HCT116 (cell line): ENCODE results near the gene DENND1A. TPM values are rescaled to one million over a fixed set of nuclear protein-coding genes. Genes with fewer than 3 reads are reported as not detected.

Experiments used
- ATAC-seq: fragments of 200-7000 bp; cut with Tn5 transposase; 2 replicates; pipeline ENCODE4 v1.9.1; 2020; ENCODE audit warnings: mild to moderate bottlenecking, moderate library complexity
- BruUV-seq: library from RNA; stranded (reverse); fragments of 400-500 nt; replicated peaks from 2 replicates; lab custom pipeline; 2021; lab: Mats Ljungman, UMichigan
- CTCF ChIA-PET: fragments of 300-600 bp; sonication (Branson Sonifier 250); formaldehyde crosslinking; loops from one replicate; lab custom pipeline; 2021; ENCODE audit warnings: antibody characterized with exemption; lab: Charles Lee
- POLR2A ChIA-PET: fragments of 300-600, 350-600 bp; sonication (Branson Sonifier 250); formaldehyde crosslinking; loops from one replicate; lab custom pipeline; 2021; ENCODE audit warnings: antibody characterized with exemption; lab: Charles Lee
- RAD21 ChIA-PET, 2 experiments: fragments of 300-600 bp; sonication (Branson Sonifier 250); formaldehyde crosslinking; loops; one replicate each; lab custom pipeline; 2023; ENCODE audit warnings: low total read pairs in 2 of 2; ENCODE audit not compliant: uncharacterized antibody in 2 of 2, unreplicated experiment in 2 of 2, low non-redundant PET in 1 of 2; lab: Charles Lee
- DNase-seq: peaks from one replicate; pipeline ENCODE4 v3.0.0-alpha.2; 2010; ENCODE audit warnings: low read depth, low spot score
- H2AFZ ChIP-seq: fragments of 200-600 bp; shearing (Covaris generic), sonication (generic); 2 replicates; pipeline ENCODE4 v1.6.1; 2017; ENCODE audit warnings: low read depth, mixed run types, mixed read lengths, antibody characterized with exemption, low read length; ENCODE audit not compliant: poor library complexity, severe bottlenecking
- H3K27ac ChIP-seq: 2 replicates; pipeline ENCODE4 v1.5.1; 2012; ENCODE audit warnings: low read depth, low read length
- H3K27me3 ChIP-seq: fragments of 200-600 bp; sonication (generic); 2 replicates; pipeline ENCODE4 v1.6.1; 2016; ENCODE audit warnings: mixed run types, low read length, mixed read lengths; ENCODE audit not compliant: insufficient read depth
- H3K36me3 ChIP-seq, 2 experiments: fragments of 200-500 bp in 1 of 2; fragments of 200-600 bp in 1 of 2; sonication (Bioruptor generic) in 1 of 2; sonication (generic) in 1 of 2; 2 replicates each; pipeline versions ENCODE4 v1.5.1 to v1.6.1; 2014 to 2016; ENCODE audit warnings: low read length in 2 of 2, inconsistent platforms in 1 of 2, mixed read lengths in 1 of 2, mixed run types in 1 of 2; ENCODE audit not compliant: insufficient read depth in 2 of 2, control insufficient read depth in 1 of 2
- H3K4me1 ChIP-seq, 2 experiments: fragments of 200-600 bp in 1 of 2; sonication (generic) in 1 of 2; 2 replicates each; pipeline versions ENCODE4 v1.5.1 to v1.6.1; 2012 to 2017; ENCODE audit warnings: low read length in 2 of 2, inconsistent platforms in 1 of 2, mild to moderate bottlenecking in 1 of 2, mixed read lengths in 1 of 2, mixed run types in 1 of 2, moderate library complexity in 1 of 2; ENCODE audit not compliant: insufficient read depth in 2 of 2, control insufficient read depth in 1 of 2
- H3K4me2 ChIP-seq: fragments of 200-600 bp; sonication (generic); 2 replicates; pipeline ENCODE4 v1.6.1; 2017; ENCODE audit warnings: mixed run types, low read length, mixed read lengths
- H3K4me3 ChIP-seq, 2 experiments: fragments of 200-600 bp in 1 of 2; sonication (generic) in 1 of 2; replicated peaks in 1 of 2; 2 replicates each; pipeline ENCODE4 v1.5.1; 2011 to 2016; ENCODE audit warnings: low read length in 2 of 2, control low read depth in 1 of 2, low read depth in 1 of 2, mild to moderate bottlenecking in 1 of 2, mixed read lengths in 1 of 2, mixed run types in 1 of 2
- H3K79me2 ChIP-seq: fragments of 200-600 bp; sonication (generic); 2 replicates; pipeline ENCODE4 v1.6.1; 2017; ENCODE audit warnings: mild to moderate bottlenecking, mixed run types, low read length, moderate library complexity, mixed read lengths; ENCODE audit not compliant: insufficient read depth
- H3K9ac ChIP-seq: fragments of 200-600 bp; sonication (generic); 2 replicates; pipeline ENCODE4 v1.6.1; 2016; ENCODE audit warnings: low read length, mixed read lengths
- H3K9me2 ChIP-seq: fragments of 200-600 bp; sonication (generic), shearing (Covaris generic); 2 replicates; pipeline ENCODE4 v1.6.1; 2017; ENCODE audit warnings: mixed run types, mild to moderate bottlenecking, moderate library complexity; ENCODE audit not compliant: insufficient read depth
- H3K9me3 ChIP-seq, 2 experiments: fragments of 200-500 bp in 1 of 2; fragments of 200-600 bp in 1 of 2; sonication (Bioruptor generic) in 1 of 2; sonication (generic) in 1 of 2; 2 replicates each; pipeline ENCODE4 v1.6.1; 2014 to 2017; ENCODE audit warnings: low read length in 2 of 2, mixed read lengths in 2 of 2, inconsistent platforms in 1 of 2, low read depth in 1 of 2, mild to moderate bottlenecking in 1 of 2, mixed run types in 1 of 2, moderate library complexity in 1 of 2; ENCODE audit not compliant: control insufficient read depth in 1 of 2, insufficient read depth in 1 of 2
- H4K20me1 ChIP-seq: fragments of 200-600 bp; sonication (generic), shearing (Covaris generic); 2 replicates; pipeline ENCODE4 v1.6.1; 2017; ENCODE audit warnings: mixed run types, mild to moderate bottlenecking, moderate library complexity; ENCODE audit not compliant: insufficient read depth
- CBX3 ChIP-seq: IDR thresholded peaks from 2 replicates; pipeline ENCODE4 v1.6.1; 2012; ENCODE audit warnings: low read depth
- EZH2 ChIP-seq: fragments of 200-600 bp; sonication (generic); IDR thresholded peaks from 2 replicates; pipeline ENCODE4 v1.6.1; 2017; ENCODE audit warnings: antibody characterized with exemption, mixed run types
- RAD21 ChIP-seq: IDR thresholded peaks from 2 replicates; pipeline ENCODE4 v1.6.1; 2012; ENCODE audit warnings: low read depth, mild to moderate bottlenecking
- REST ChIP-seq: IDR thresholded peaks from 2 replicates; pipeline ENCODE4 v1.6.1; 2012; ENCODE audit warnings: low read depth
- SIN3A ChIP-seq: IDR thresholded peaks from 2 replicates; pipeline ENCODE4 v1.6.1; 2012; ENCODE audit warnings: low read depth
- TCF7L2 ChIP-seq: IDR thresholded peaks from 2 replicates; pipeline ENCODE4 v1.7.0; 2011; ENCODE audit warnings: borderline replicate concordance, inconsistent platforms; ENCODE audit not compliant: insufficient read depth, insufficient read length; ENCODE audit errors: extremely low read depth
- intact Hi-C: fragments of 100-400 bp; cut with micrococcal nuclease; formaldehyde crosslinking; loops from 2 replicates; pipeline ENCODE4 v1.10.0; 2022
- total RNA-seq: library from RNA; stranded (reverse); gene quantifications from one replicate; pipeline ENCODE4 v1.2.1, GENCODE V29; 2021; ENCODE audit not compliant: unreplicated experiment

DENND1A gene
- total RNA-seq, 1 experiment from 2014 or later: 33.0 TPM

- no TSS peak for BruUV-seq
- RAD21 ChIA-PET: no interaction called here
Measured at GRCh38 chr9:123651871-123652270, 278.1 kb downstream of the DENND1A start.

More at GRCh38 chr9:123651871-123652270, 278.1 kb downstream of the DENND1A start:
- TF ChIP-seq EZH2 (no peak), SIN3A (no peak), RAD21 (no peak), REST (no peak), TCF7L2 (no peak), CBX3 (no peak)
- Histone ChIP-seq H3K36me3 (no peaks in the 10 kb centered on the region), H3K9me2 (no peaks in the 10 kb centered on the region), H3K27ac (no peak overlapping the region), H3K9ac (no peak overlapping the region), H3K4me3 (no peak overlapping the region), H3K79me2 (no peaks in the 10 kb centered on the region), H3K4me2 (no peak overlapping the region), H3K9me3 (no peaks in the 10 kb centered on the region), H3K4me1 (no peaks in the 10 kb centered on the region), H2AFZ (no peak overlapping the region), H4K20me1 (no peaks in the 10 kb centered on the region), H3K27me3 (no peaks in the 10 kb centered on the region)
- DNase-seq (no peak), ATAC-seq (no peak)
- intact Hi-C loops: no loop called here
- ChIA-PET POLR2A (no interaction called here), CTCF (no interaction called here)
